ENCODE data around the gene ZNF595. TPM values are rescaled to one million over a fixed set of nuclear protein-coding genes. Genes with fewer than 3 reads are reported as not detected.
"Not testable (repeated sequence)": the region's sequence is repeated elsewhere in the genome, so short reads cannot be mapped to it uniquely, and the experiment has no call there.

Gene ZNF595
- total RNA-seq, 2 experiments from 2014 or later: 1.6 to 1.9 TPM

- intact Hi-C loops (cut with micrococcal nuclease; ENCODE audit: unreplicated experiment): no loop called here
These were observed 63.4 kb downstream of the ZNF595 start for GRCh38 chr4:116499-116898.

DNA sequence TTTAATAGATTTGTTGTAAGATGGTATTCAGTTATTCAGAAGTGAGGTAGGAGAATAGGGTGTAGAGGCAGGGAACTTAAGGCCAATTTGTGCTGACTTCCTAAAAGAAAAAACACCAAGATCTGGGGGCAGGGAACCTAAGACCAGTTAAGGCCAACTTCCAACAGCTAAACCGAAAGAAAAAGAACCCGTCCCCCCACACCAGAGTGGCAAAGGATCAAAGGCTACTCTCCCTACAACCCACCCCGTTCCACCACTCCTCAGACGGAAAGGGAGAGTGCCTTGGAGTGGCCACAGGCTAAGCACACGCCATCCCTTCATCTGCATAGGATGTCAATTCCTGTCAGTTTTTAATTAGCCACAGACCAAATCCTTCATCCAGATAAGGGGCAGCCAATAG is 67.5 kb downstream of the ZNF595 start:
- Histone ChIP-seq H3K27ac (ENCODE audit: low read depth, low read length, poor library complexity, severe bottlenecking) (no peak overlapping the region), H3K79me2 (ENCODE audit: insufficient read depth, low read depth, low read length) (peaks cover 11% of the 10 kb centered on the region), H3K9me2 (ENCODE audit: insufficient read depth, low read length) (no peaks in the 10 kb centered on the region), H3K4me3 (ENCODE audit: low read depth, low read length, poor library complexity, severe bottlenecking) (no peak overlapping the region), H3K9me3 (ENCODE audit: low read length) (peaks cover 12% of the 10 kb centered on the region; the same call in 1 of the 2 replicates), H4K20me1 (ENCODE audit: insufficient read depth, low read length) (no peaks in the 10 kb centered on the region), H3K36me3 (ENCODE audit: insufficient read depth, low read length) (peaks cover 2% of the 10 kb centered on the region), H3K4me2 (ENCODE audit: low read length) (no peak overlapping the region), H3K4me1 (ENCODE audit: insufficient read depth, low read length, poor library complexity, severe bottlenecking) (peaks cover 6% of the 10 kb centered on the region), H2AFZ (ENCODE audit: low read length) (no peak overlapping the region)
- CTCF ChIA-PET (ENCODE audit: unreplicated experiment): no interaction called here
- no peak for TF ChIP-seq CTCF (conservative IDR thresholded peaks at IDR 0.05; ENCODE audit: low read length)
- TF ChIP-seq EZH2phosphoT487 (IDR thresholded peaks at IDR 0.05; ENCODE audit: borderline replicate concordance, low read depth, low read length): no peak
- BruUV-seq (replicated peaks): no TSS peak
- intact Hi-C loops (cut with micrococcal nuclease; ENCODE audit: unreplicated experiment): no loop called here
- no peak for DNase-seq (ENCODE audit: low spot score)
- POLR2A ChIA-PET: interaction anchor here (0.9 kb wide), 1 partner anchor 63 kb away, joined by 3 read pairs; no protein-coding TSS in a partner anchor

More at GRCh38 chr4:116499-116898, 63.4 kb downstream of the ZNF595 start:
- no peaks in the 10 kb centered on the region for H3K9me3 ChIP-seq (ENCODE audit: low read length)
- no peak overlapping the region for H3K4me3 ChIP-seq (ENCODE audit: low read depth, low read length, poor library complexity, severe bottlenecking)
- H3K79me2 ChIP-seq (ENCODE audit: insufficient read depth, low read depth, low read length): no peaks in the 10 kb centered on the region
- TF ChIP-seq CTCF (conservative IDR thresholded peaks at IDR 0.05; ENCODE audit: low read length) (no peak), EZH2phosphoT487 (IDR thresholded peaks at IDR 0.05; ENCODE audit: borderline replicate concordance, low read depth, low read length) (no peak)
- no peak overlapping the region for H3K27ac ChIP-seq (ENCODE audit: low read depth, low read length, poor library complexity, severe bottlenecking)
- BruUV-seq (replicated peaks): no TSS peak
- ChIA-PET CTCF (ENCODE audit: unreplicated experiment) (no interaction called here), POLR2A (interaction anchor here (0.9 kb wide), 1 partner anchor 25 kb away, joined by 3 read pairs; no protein-coding TSS in a partner anchor)
- no peak overlapping the region for H2AFZ ChIP-seq (ENCODE audit: low read length)
- no peaks in the 10 kb centered on the region for H3K9me2 ChIP-seq (ENCODE audit: insufficient read depth, low read length)
- no peaks in the 10 kb centered on the region for H3K36me3 ChIP-seq (ENCODE audit: insufficient read depth, low read length)
- no peaks in the 10 kb centered on the region for H4K20me1 ChIP-seq (ENCODE audit: insufficient read depth, low read length)
- DNase-seq (ENCODE audit: low spot score): no peak
- H3K4me1 ChIP-seq (ENCODE audit: insufficient read depth, low read length, poor library complexity, severe bottlenecking): peaks cover 3% of the 10 kb centered on the region
- no peak overlapping the region for H3K4me2 ChIP-seq (ENCODE audit: low read length)

DNA sequence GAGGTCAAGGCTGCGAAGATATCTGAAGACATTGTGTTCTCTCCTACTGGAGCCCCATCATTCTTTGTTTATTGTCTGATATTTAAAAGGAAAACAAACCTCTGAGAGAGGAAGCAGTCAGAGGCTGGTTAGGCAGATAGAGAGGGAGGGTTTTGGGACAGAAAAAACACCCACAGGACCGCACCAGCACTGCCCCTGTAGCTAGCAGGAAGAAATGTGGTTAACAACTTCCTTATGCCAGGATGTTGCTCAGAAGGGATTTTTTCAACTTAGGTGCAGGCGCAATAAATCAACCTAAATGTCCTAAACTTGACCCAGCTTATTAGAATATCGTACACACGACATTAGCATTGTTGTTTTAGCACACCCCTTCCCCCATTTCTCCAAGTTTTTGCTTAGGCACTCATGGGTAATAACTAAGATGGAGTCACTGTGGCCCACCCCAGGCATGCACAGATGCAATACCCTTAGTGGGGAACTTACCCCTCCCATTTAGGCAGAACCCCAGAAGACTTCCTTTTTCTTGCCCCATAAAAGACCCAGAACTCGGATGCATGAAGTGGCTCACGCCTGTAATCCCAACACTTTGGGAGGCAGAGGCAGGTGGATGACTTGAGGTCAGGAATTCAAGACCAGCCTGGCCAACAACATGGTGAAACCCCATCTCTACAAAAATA is 68.4 kb downstream of the ZNF595 start:
- intact Hi-C loops (cut with micrococcal nuclease; ENCODE audit: unreplicated experiment): no loop called here
- POLR2A ChIA-PET: no interaction called here
- H3K9me2 ChIP-seq (ENCODE audit: insufficient read depth, low read length): no peaks in the 10 kb centered on the region
- BruUV-seq (replicated peaks): no TSS peak
- H3K27ac ChIP-seq (ENCODE audit: low read depth, low read length, poor library complexity, severe bottlenecking): no peak overlapping the region
- H4K20me1 ChIP-seq (ENCODE audit: insufficient read depth, low read length): no peaks in the 10 kb centered on the region
- no peak overlapping the region for H3K4me2 ChIP-seq (ENCODE audit: low read length)
- no peak overlapping the region for H3K4me3 ChIP-seq (ENCODE audit: low read depth, low read length, poor library complexity, severe bottlenecking)
- peaks cover 6% of the 10 kb centered on the region for H3K4me1 ChIP-seq (ENCODE audit: insufficient read depth, low read length, poor library complexity, severe bottlenecking)
- H3K36me3 ChIP-seq (ENCODE audit: insufficient read depth, low read length): peaks cover 11% of the 10 kb centered on the region
- no peak for TF ChIP-seq EZH2phosphoT487 (IDR thresholded peaks at IDR 0.05; ENCODE audit: borderline replicate concordance, low read depth, low read length)
- no peak for TF ChIP-seq CTCF (conservative IDR thresholded peaks at IDR 0.05; ENCODE audit: low read length)
- DNase-seq (ENCODE audit: low spot score): peak; percentile 18
- peaks cover 20% of the 10 kb centered on the region for H3K79me2 ChIP-seq (ENCODE audit: insufficient read depth, low read depth, low read length)
- CTCF ChIA-PET (ENCODE audit: unreplicated experiment): no interaction called here
- H2AFZ ChIP-seq (ENCODE audit: low read length): peak overlapping the region; percentile 8; the same call in 1 of the 2 replicates
- peaks cover 16% of the 10 kb centered on the region; the same call in 1 of the 2 replicates for H3K9me3 ChIP-seq (ENCODE audit: low read length)

DNA sequence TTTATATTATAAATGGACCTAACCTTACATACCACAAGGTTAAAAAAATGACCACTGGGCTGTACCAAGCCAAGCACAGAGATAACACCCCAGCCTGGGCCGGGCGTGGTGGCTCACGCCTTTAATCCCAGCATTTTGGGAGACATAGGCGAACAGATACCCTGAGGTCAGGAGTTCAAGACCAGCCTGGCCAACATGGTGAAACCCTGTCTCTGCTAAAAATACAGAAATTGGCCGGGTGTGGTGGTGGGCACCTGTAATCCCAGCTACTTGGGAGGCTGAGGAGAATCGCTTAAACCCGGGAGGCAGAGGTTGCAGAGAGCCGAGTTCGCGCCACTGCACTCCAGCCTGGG is 70.8 kb downstream of the ZNF595 start:
- not testable (repeated sequence) for BruUV-seq (replicated peaks)

More for the DNA sequence above, 70.8 kb downstream of the ZNF595 start:
- H3K9me2 ChIP-seq (ENCODE audit: insufficient read depth, low read length); H4K20me1 ChIP-seq (ENCODE audit: insufficient read depth, low read length); CTCF ChIA-PET (ENCODE audit: unreplicated experiment); DNase-seq (ENCODE audit: low spot score); H3K4me1 ChIP-seq (ENCODE audit: insufficient read depth, low read length, poor library complexity, severe bottlenecking): not testable (repeated sequence)
- peak overlapping the region; percentile 48; the same call in 1 of the 2 replicates for H3K4me2 ChIP-seq (ENCODE audit: low read length)
- intact Hi-C loops (cut with micrococcal nuclease; ENCODE audit: unreplicated experiment): loop anchor here (1.0 kb wide), 1 partner anchor 10 kb away; no protein-coding TSS in a partner anchor
- H3K9me3 ChIP-seq (ENCODE audit: low read length): peaks cover 19% of the 10 kb centered on the region; the same call in 1 of the 2 replicates
- H3K79me2 ChIP-seq (ENCODE audit: insufficient read depth, low read depth, low read length): peaks cover 24% of the 10 kb centered on the region
- peak overlapping the region; percentile 81 for H3K4me3 ChIP-seq (ENCODE audit: low read depth, low read length, poor library complexity, severe bottlenecking)
- POLR2A ChIA-PET: interaction anchor here (1.5 kb wide), 1 partner anchor 11 kb away, joined by 4 read pairs; no protein-coding TSS in a partner anchor
- peak overlapping the region; percentile 71 for H3K27ac ChIP-seq (ENCODE audit: low read depth, low read length, poor library complexity, severe bottlenecking)
- peaks cover 15% of the 10 kb centered on the region for H3K36me3 ChIP-seq (ENCODE audit: insufficient read depth, low read length)
- peak overlapping the region; percentile 69; the same call in 1 of the 2 replicates for H2AFZ ChIP-seq (ENCODE audit: low read length)

Data from OCI-LY7 (cell line).